ENCODE data around the gene WDFY2. TPM values are rescaled to one million over a fixed set of nuclear protein-coding genes. Genes with fewer than 3 reads are reported as not detected.
"Not testable (repeated sequence)": the region's sequence is repeated elsewhere in the genome, so short reads cannot be mapped to it uniquely, and the experiment has no call there.

Gene WDFY2
- polyA plus RNA-seq, 10 donors, result 4.6 to 14.7 (median 7.7) TPM

- DNase-seq, result no peak
Observed at GRCh38 chr13:51562011-51562671, 22.1 kb upstream of the WDFY2 start.

DNA sequence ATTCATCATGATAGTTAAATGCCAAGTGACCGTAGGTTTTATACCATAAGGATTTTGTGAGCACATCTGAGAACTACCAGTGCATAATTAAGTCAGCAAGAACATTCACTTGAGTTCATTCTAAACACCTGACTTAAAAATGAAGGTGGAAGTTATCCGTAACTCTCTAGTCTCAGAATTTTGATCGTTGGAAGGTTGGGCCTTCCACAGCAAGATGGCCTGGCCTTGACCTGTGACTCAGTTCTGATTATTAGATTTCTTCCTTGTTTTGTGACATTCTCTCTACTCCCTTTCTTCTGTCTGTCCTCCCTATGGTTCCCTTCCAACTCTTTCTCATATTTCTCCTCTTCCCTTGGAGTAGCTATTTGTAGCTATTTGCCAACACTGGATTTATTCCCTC, 20.0 kb upstream of the WDFY2 start:
- no peak for DNase-seq

- DNase-seq, result no peak
Observed at GRCh38 chr13:51564671-51565070, 19.6 kb upstream of the WDFY2 start.

DNA sequence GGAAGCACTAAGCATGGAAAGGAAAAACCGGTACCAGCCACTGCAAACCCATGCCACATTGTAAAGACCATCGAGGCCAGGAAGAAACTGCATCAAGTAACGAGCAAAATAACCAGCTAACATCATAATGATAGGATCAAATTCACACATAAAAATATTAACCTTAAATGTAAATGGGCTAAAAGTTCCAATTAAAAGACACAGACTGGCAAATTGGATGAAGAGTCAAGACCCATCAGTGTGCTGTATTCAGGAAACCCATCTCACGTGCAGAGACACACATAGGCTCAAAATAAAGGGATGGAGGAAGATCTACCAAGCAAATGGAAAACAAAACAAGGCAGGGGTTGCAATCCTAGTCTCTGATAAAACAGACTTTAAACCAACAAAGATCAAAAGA, 15.3 kb upstream of the WDFY2 start:
- not testable (repeated sequence) for DNase-seq

GRCh38 chr13:51576754-51577153, 7.5 kb upstream of the WDFY2 start:
- no peak for DNase-seq

GRCh38 chr13:51577690-51578089, 6.6 kb upstream of the WDFY2 start:
- no peak for DNase-seq

- no peak for DNase-seq
Observed at GRCh38 chr13:51579676-51580075, 4.6 kb upstream of the WDFY2 start.

DNA sequence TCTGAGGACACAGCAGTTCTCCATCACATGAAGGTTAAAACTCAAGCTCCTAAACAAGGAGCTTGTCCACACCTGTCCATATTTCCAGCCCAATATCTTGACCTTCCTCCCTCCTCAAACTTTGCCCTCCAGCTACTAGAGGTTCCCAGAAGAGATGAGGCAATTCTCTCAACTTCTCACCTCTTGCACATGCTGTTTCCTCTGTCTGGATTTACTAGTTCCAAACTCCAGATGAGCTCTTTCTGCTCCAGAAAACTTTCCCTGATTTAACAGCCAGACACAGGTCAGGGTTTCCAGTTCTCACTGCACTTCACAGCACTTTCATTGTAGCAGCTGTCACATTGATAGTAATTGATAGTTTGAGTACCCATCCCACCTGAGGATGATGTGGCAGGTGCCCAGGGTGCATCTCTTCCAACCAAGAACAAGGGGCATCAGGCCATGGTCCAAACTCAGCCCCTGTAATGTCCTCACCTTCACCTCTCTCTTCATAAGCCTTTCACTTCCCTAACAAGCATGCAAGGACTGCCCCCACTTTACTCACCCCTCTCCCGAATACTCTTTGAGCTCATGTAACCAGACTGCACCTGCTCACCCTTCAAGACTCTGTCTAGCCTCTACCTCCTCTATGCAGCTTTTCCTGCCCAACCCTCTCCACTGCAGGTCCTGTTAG, 3.0 kb upstream of the WDFY2 start:
- no peak for DNase-seq

DNA sequence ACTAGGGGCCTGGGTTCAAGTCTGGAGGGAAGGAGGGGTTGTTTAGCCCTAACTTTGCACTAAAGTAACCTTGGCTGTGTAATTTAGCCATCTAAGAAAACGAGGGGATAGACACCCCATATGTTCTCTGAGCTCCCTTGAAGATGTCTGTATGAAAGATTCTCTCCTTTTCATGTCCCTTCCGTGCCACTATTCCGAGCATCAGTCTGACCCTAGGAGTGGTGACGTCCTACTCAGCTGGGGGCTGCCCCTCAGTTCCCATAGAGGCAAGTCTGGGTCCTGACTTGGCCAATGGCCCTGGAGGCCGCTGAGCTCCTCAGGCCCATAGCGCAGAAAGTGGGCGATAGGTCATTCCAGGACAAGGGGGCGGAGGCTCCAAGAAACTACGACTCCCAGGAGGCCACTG, 790 bp upstream of the WDFY2 start:
- DNase-seq, result no peak

DNA sequence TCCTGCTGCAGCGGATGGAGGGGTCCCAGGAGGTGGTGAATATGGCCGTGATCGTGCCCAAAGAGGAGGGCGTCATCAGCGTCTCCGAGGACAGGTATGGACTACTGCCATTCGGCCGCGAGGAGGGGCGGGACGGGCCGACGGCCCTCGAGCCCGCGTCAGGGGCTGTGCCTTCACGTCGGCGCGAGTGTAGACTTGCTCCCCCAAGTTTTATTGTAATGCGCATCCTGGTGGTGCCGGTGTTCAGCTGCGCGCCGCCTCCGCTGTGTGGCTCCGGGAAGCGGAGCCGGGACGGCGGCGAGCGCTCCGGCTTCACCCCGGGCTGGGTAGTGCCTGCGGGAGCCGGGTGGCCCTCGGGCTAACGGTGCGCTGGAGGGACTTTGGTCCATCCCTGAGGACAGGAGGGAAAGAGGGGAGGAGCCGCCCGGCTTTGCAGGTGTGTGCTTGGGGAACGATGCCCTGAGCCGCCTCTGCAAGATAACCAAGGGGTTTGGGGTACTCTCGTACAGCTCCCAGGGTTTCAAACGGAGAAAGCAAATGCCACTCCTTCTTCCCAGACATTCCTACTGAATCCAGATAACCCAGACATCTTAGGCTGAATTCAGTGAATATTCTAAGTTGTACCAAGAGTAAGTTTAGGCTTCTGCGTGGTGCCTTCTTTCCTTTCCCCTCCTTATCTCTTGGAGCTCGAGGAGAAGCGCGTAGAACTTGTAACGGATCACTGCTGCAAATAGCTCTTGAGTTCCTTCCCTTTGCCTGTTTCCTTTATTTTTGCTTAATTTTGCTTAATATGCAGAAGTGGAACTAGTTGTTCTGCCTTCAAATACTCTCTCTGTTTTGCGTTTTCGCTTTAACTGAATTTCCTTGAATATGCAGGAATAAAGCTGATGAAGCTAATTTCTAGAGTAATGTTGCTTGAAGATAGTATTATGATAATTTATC, 740 bp downstream of the WDFY2 start:
- peak in 1 of 3 donors; percentile 34 for DNase-seq

DNA sequence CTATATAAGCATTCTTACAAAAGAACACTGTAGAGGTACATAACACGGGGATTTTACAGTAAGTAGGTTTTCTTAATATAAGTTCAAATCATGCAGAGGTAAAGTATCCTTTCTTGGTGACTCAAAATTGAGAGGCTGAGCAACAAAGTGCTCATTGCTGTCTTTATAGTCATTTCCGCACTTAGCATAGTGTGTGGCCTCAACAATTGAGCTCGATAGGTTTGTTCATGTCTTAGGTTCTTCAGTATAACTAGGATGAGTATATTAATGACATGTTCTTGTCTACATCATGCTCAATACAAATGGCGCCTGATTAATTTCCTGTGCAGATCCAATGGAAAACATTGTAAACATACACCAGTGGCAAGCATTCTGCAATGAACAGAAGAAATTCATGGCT, 1.4 kb downstream of the WDFY2 start:
- DNase-seq, result peak in 1 of 3 donors; percentile 19

- no peak for DNase-seq
Observed at GRCh38 chr13:51587372-51587771, 3.1 kb downstream of the WDFY2 start.

- DNase-seq, result no peak
Observed at GRCh38 chr13:51588406-51588949, 4.2 kb downstream of the WDFY2 start.

DNA sequence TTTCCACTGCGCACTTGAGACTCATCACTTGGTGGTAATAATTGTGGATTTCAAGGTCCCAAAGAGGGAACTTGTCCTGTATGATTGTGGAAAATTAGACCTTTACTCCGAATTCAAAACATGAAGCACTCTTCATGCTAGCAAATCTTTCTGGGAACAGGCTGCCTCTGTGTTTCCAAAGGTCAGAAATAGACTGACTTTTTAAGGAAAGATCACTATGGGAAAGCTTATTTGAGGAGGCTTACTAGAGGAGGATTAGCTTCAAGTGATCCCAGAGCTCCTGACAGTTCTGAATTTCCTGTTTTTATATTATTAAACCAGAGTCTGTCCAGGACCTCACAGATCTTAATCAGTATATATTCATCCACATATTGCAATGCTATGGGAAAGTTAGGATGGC, 5.5 kb downstream of the WDFY2 start:
- peak in 1 of 3 donors; percentile 19 for DNase-seq

DNA sequence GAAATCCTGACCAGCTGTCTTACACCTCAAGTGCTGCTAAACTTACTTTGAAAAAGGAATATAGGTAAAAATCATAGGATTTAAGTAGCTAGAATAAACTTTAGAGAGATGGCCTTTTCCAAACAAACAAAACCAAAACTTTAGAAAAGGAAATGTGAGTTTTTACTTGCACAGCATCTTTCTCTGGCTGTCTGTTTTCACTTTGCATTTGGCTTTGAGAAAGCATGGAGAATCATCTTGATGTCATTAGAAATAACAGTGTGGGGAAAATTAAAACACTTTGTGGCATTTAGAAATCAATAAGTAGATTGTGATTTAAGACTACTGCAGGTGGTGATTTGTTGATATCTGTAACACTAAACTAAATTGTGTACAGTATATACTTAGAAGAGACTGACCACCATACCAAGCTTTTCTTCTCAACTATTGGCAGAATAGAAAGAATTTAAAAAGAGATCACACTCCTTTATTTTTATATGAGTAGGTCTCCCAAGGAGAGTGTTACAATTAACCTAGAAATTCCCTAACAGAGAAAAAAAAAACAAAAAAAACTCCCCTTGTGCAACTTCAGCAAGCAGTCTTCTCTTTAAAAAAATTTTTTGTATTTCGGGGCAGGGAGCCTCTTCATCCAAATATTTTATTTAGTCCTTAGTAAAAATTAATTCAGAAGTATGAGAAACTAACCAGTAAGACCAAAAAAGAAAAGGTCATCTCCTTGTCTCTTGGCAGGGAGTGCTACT, 6.1 kb downstream of the WDFY2 start:
- peak in 1 of 3 donors; percentile 42 for DNase-seq

DNA sequence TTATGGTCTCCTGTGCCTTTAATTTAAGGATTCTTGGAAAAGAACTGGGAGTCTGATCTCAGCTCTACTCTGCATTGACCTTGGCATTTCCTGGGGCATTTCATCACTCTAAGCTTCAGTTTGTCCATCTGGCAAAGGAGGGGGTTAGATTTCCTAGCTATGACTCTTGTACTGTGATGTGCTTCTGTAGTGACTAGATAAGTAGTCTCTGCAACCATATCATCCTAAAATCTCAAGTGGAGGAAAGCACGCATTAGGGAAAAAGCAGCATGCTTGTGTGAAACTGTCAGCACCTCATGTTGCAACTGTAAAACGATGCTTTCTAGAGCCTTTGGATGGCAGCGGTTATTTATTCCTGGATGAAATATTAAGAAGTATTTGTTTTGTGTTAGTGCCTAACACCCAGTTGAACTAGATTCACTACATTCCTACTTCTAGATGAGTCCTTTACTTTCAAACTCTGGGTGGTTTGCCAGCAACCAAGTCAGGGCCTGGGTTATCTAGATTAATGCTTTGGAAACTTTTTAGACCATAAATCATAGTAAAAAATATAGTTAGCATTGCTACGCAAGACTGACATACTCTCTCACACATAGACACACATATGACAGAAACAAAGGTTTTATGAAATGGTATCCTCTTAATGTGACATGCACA, 6.8 kb downstream of the WDFY2 start:
- DNase-seq, result peak; percentile 31 to 89 (median 71)

GRCh38 chr13:51591938-51592337, 7.7 kb downstream of the WDFY2 start:
- not testable (repeated sequence) for DNase-seq

- DNase-seq, result no peak
Observed at GRCh38 chr13:51594432-51594831, 10.2 kb downstream of the WDFY2 start.

GRCh38 chr13:51595416-51595815, 11.2 kb downstream of the WDFY2 start:
- no peak for DNase-seq

- DNase-seq, result no peak
Observed at GRCh38 chr13:51596541-51596940, 12.3 kb downstream of the WDFY2 start.

Data from muscle of back (tissue), 11 donors.